CD4-positive, alpha-beta T cell treated with Interleukin-4 for 1 hour (primary cell): ENCODE results near the gene NME5.
"Not testable (repeated sequence)": the region's sequence is repeated elsewhere in the genome, so short reads cannot be mapped to it uniquely, and the experiment has no call there.

Experiments
- DNase-seq, 2 donors: peaks; one replicate each; pipeline ENCODE4 v3.0.0-alpha.2; 2020 to 2022

NME5 gene, protein sequence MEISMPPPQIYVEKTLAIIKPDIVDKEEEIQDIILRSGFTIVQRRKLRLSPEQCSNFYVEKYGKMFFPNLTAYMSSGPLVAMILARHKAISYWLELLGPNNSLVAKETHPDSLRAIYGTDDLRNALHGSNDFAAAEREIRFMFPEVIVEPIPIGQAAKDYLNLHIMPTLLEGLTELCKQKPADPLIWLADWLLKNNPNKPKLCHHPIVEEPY

DNA sequence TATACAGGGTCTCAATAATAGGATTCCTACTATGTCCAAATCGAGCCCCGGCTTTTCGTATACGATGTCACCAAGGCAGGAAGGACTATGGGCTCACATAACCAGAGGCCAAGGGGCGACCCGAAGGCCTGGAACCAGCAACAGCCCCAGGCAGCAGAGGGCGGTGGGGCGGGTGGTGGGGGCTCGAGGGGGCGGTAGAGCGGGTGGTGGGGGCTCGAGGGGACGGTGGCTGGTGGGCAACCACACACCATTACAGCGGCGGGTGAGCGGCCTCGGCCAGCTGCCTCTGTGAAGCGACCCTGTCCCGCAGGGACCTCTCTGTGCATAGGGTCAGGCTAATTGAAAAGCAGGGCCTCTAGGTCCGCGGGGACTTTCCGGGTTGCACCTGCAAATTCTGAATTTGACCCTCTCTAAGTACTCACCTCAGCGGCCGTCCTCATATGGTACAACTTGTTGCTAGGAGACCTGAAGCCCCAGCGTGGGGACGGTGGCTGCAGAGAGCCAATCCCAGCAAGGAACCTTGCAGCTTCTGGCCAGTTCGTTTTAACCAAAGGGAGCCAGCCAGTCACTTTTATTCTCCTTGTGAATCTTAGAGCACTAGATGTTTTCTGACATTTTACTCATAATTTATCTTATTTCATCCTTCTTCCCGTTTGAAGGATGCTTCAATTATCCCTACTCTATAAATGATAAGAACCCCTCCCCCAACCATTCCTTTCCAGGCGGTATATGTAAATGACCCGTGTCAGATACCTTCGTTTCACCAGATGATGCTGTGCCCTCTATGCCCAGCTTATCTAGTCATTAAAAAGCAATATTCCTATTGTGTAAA is at the start of gene NME5:
TSS of gene NME5 (minus strand) at position 480 of the 832 bp plus-strand sequence. CDS start 648 bp downstream, outside the sequence.
- no peak for DNase-seq

DNA sequence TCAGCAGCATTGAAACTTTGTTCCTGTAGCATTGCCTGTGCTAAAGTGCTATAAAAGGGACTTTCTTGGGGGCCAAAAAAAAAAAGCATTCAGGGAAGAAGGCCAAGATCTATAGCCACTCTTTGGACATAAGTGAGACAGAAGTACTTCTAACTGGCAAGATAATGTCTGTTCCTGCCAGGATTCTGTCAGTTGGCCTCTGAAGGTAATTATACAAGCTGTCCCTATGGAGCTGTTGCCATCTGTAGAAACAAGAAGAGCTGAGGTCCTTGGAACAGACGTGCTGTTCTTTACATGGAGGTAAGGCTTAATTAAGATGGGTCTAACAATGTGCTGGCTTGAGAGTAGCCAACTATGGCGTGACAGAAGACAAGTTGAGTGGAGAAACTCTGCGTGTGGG is 49.4 kb upstream of the NME5 start:
- DNase-seq, result no peak

DNA sequence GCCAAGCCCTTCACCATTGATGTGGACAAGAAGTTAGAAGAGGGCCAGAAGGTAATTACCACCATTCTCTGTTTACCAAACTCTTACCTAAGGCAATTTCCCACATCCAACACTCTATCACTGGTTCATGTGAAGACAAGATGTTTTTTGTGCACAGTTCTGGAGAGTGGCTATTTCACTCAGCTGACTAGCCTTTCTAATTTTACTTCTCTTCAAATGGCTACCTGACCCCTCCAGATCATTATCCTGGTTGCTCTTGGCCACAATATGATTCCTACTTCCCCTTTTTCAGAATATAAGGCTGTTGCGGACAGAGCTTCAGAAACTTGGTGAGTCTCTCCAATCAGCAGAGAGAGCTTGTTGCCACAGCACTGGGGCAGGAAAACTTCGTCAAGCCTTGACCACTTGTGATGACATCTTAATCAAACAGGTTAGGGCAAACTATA is 46.8 kb upstream of the NME5 start:
- DNase-seq, result no peak

DNA sequence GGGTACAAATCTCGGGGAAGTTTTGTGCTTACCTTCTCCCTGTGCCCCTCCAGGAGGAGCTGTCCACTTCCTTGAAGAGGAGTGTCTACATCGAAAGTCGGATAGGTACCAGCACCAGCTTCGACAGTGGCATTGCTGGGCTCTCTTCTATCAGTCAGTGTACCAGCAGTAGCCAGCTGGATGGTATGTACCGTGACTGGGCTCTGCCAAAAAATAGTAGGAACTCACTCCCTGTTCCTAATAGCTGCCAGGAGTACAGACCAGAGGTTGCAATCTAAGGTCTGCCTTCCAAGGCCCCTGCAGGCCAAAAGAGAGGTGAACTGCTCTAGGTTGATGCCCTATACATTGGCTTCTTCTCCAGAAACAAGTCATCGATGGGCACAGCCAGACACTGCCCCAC is 43.6 kb upstream of the NME5 start:
- no peak for DNase-seq

DNA sequence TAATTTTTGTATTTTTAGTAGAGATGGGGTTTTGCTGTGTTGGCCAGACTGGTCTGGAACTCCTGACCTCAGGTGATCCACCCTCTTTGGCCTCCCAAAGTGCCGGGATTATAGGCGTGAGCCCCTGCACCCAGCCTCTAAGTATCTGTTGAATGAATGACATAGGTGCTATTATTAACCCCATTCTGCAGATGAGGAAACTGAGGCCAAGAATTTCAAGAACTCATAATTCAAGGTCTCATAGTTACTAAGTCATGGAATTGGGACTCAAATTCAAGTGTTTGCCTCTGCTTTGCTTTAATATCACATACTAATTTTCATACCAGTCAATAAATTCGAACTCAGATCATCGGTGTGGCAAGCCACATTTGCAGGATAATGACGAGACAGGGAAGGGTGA is 41.6 kb upstream of the NME5 start:
- DNase-seq, result no peak

DNA sequence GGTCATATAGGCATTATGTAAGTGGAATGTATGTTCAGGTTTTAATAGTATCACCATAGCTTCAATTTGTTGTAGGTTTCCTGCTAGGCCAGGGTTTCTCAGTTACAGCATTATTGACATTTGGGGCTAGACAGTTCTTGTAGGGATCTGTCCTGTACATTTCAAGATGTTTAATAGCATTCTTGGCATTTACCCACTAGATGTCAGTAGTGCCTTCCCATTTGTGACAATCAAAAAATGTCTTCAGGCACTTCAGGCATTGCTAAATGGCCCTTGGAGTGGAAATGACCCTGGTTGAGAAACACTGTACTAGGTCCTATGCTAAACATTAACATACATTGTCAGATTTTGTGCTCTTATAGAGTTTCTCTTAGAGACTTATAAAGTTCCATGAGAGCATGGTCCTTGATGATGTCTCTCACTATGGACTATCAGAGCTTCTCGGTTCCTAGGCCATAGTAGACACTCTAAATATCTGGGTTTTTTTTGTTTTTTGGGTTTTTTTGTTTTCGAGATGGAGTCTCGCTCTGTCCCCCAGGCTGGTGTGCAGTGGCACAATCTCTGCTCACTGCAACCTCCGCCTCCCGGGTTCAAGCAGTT is 41.1 kb upstream of the NME5 start:
- DNase-seq, result peak in 1 of 2 donors; percentile 61

DNA sequence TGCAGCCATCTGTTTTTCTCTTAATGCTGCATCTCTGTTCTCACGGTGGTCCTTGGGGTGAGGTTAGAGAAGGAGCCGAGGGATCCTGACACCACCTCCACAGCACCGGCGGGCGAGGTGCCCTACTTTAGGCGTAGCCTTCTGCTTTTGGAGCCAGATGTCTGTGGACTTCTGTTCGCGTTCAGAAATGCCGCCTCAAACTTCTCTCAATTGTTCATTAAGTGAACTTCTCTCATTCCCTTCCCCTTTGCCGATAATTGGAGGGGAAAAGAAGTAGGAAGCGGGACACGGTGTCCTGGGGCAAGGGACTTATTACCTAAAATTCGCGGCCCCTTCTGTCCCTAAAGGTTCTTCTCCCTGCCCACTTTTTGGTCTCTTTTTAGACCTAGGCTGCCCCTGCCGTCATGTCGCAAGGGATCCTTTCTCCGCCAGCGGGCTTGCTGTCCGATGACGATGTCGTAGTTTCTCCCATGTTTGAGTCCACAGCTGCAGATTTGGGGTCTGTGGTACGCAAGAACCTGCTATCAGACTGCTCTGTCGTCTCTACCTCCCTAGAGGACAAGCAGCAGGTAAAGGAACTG is 40.1 kb upstream of the NME5 start:
- no peak for DNase-seq

DNA sequence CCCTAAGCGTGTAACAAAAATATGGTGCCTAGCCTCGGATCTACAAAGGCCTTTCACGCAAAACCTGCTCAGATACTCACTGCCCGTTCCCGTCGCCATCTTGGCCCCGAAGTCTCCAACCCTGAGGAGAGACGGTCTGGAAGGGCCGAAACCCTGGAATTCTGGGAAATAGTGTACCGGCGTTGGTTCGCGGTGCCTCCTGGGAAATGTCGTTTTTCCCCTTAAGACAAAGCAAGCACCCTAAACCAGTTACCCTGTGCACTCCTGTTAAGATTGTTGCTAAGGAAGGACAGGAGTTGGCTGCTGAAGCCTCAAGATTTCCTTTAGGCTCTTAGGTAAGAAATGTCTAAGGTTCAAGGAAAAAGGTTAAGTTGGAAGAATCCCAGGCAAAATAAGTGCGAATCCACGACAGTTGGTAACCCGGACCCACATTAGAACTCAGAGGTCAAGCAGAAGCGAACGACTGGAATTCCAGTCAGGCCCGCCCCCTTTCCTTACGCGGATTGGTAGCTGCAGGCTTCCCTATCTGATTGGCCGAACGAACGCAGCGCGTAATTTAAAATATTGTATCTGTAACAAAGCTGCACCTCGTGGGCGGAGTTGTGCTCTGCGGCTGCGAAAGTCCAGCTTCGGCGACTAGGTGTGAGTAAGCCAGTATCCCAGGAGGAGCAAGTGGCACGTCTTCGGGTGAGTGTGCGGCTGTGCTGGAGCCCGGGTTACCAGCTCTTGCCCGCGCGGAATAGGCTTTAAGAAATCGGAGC is 39.5 kb upstream of the NME5 start, which contains the start of the genes BRD8 and KIF20A:
TSS of gene BRD8 (minus strand) at position 115 of the 761 bp plus-strand sequence. CDS start at position 99, 16 bp downstream.
TSS of gene KIF20A (plus strand) at position 597 of the 761 bp plus-strand sequence. CDS start 569 bp downstream, outside the sequence.
- peak; percentile 93 to 94 for DNase-seq

DNA sequence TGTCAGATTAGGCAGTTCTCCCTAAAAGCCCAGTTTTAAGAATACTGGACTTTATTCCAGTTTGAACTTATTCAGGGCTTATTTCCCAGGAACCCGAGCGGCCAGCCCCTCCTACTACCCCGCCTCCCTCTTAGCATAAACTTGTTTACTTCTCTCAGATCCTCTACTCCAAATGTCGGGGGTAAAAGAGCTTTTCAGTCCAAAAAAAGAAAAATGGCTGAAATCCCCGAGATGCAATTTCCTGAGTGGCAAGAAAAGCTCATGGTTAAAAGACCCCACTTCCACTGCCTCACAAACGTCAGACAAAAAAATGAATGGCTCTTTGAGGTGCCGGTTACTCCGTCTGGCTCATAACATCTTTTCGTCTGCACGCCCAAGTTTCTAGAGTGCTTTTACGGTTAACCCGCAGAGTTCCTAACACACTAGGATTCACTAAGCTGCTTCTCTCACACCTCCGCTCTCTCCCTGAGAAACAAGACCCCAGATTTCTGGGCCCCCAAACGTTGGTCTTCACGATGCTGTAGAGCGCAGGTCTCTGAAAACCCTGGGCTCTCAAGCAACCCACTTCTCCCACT is 38.8 kb upstream of the NME5 start:
- peak in 1 of 2 donors; percentile 38 for DNase-seq

DNA sequence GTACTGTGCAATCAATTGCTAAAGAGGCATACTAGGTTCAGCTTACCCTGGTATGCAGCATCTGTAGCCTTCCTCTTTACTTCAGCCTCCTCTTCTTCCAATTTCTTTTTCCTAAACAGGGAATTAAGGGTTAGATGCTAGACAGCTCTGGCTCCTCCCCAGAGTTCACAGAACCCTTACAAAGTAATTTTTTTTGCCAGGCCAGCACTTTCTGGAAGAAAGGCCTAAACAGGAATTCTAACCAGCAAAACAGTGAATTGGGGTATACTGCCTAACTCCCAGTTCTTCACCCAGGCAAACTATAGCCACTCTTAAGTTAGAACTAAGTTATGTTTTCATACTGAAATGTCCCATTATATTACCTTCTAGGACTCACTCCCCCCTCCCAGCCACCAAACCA is 31.1 kb upstream of the NME5 start:
- DNase-seq, result no peak

DNA sequence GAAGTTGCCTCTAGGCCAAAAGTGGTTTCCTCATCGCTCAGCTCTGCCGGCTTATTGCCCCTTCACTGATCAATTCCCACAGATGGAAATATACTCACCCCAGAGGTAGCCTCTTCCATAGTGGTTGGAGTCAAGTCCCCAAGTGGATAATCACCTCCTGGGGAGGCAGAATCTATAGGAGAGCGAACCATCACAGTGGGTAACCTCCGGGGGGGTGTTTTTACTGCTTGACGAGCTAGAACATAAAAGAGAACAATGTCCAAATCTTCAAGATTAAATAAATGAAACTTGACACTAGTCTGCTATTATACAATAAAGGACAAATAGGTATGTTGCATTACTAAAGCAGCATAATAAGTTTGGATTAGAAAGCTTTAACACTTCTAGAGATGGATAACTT is 29.9 kb upstream of the NME5 start:
- no peak for DNase-seq

DNA sequence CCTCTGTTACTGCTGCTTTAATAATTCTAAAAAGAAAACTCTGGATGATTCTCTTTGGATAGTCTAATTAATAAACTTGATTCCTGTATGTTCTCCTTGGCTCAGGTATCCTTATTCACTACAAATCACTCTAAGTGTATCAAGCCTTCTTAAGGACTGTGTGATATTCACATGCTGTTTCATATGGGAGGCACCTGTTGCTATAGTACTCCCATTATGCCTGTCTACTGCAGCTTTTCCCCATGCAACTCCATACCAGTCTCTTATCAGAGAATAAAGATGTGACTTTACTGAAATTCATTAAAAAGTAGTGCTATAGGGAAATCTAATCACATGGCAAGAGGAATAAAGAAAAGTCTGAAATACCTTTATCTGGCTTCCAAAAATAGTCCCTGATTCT is 24.5 kb upstream of the NME5 start:
- no peak for DNase-seq

DNA sequence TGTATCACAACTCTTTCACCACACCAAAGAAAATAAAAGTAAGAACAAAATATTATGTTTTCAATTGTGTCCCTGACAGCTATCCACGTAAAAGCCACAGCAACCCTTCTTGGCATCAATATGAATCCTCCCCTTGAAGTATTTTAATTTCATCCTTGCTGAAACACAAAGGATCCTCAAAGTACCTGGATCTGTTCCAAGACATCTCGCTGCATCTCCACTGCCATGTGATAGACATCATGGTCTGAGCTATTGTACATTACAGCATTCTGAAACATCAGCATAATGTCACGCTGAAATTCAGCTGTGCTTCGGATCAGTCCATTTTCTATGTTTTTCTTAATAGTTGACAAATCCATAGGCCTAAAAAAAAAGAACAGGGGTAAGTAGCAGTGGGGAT is 21.5 kb upstream of the NME5 start:
- DNase-seq, result no peak

DNA sequence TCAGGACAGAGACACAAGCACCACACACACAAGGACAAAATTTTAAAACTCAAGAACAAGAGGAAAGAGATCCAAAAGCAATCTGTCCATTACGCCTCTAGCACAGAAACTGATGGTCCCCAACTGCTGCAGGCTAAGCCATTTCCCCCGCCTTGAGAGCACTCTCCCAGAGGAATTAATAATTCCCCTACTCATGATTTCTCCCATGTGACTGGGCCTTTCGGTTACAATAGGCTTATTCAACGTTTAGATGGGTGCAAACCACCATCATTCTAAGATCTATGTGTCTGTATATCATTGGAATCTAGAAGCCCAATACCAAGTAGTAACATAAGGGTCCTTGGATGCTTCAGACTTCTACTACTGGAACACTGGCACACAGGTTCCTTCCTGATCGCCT is 20.4 kb upstream of the NME5 start:
- no peak for DNase-seq

DNA sequence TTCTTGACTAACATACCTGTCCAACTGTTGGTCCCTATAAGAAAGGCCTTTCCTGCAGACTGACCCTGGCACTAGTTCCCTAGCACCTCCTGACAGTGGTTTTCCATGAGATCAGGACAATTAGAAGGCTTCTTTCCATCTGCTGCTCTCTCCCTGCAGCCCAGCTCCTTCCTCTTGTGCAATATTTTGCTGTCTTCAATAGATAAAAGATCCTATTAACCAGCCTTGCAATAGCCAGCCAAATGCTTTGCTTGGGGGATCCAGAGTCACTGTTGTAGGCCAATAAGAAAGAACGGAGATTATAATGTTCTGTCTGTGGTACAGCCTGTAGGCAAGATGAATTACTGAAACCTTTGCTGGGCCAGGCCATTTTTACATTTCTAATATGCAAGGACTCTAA is 18.4 kb upstream of the NME5 start:
- no peak for DNase-seq

DNA sequence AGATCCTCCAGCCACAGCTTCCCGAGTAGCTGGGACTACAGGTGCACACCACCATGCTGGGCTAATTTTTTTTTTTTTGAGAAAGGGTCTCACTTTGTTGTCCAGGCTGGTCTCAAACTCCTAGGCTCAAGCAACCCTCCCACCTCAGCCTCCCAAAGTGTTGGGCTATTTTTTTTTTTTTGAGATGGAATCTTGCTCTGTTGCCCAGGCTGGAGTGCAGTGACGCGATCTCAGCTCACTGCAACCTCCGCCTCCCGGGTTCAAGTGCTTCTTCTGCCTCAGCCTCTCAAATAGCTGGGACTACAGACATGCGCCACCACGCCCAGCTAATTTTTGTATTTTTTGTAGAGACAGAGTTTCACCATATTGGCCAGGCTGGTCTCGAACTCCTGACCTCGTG is 16.7 kb upstream of the NME5 start:
- DNase-seq, result not testable (repeated sequence)

DNA sequence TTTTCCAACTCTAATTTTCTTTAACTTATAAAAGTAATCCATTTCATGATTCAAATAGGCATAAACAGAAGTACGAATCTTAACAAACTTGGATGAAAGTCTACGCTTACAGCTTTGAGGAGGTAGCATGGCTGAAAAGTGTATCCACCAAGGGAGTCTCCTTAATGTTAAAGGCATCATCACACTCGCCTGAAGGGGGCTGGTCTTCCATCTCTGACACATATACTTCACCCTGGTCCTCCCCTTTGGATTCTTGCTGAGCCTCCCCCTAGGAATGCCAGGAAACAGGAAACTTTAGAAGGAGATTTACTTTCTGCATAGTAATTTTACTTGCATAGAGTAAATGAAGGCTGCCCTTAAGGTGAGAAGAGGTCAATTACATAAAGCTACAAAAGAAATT is 10.3 kb upstream of the NME5 start:
- DNase-seq, result no peak

DNA sequence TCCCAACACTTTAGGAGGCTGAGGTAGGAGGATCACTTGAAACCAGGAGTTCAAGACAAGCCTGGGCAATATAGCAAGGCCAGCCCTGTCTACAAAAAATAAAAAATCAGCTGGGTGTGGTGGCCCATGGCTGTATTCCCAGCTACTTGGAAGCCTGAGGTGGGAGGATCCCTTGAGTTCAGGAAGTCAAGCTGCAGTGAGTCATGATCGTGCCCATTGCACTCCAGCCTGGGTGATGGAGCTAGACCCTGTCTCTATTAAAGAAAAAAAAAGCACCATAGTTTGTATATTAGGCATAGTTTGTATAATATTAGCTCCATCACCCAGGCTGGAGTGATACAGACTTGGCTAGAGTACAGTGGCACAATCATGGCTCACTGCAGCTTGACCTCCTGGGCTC is 9.6 kb upstream of the NME5 start:
- no peak for DNase-seq

DNA sequence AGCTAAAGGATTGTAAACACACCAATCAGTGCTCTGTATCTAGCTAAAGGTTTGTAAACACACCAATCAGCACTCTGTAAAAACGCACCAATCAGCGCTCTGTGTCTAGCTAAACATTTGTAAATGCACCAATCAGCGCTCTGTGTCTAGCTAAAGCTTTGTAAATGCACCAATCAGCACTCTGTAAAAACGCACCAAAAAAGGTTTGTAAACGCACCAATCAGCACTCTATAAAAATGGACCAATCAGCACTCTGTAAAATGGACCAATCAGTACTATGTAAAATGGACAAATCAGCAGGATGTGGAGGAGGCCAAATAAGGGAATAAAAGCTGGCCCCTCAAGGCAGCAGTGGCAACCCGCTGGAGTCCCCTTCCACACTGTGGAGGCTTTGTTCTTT is 4.3 kb upstream of the NME5 start:
- not testable (repeated sequence) for DNase-seq

DNA sequence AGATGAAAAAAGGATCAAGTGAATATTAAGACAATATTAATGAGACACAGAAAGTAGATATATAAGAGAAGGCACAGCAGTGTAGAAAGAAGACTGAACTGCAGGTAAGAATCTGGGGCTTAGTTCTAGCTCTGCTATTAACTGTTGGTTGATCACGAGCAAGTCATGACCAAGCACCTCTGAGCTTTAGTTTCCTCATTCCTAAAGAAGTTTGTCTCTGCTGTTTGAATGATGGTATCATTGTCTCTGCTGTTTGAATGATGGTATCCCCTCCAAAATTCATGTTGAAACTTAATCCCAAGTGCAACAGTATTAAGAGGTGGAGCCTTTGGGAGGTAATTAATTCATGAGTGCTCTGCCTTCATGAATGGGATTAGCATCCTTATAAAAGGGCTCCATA is 2.5 kb upstream of the NME5 start:
- no peak for DNase-seq

DNA sequence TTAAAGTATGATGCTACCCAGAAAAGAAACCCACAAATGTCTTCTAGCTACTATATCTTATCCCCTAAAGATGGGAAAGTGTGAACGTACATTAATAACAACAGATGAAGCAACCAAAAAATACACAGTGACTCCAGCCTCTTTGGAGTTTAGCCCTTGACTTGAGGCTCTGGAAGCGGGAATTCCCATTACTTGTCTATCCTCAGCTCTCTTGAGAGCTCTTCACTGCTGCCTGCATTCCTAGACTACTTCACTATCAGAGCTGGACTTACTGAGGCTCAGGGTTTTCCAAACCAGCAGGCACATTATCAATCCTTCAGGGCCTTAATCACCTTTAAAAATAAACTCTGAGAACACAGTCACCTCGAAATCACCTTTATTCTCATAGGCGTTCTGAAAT is 1.0 kb upstream of the NME5 start:
- no peak for DNase-seq

DNA sequence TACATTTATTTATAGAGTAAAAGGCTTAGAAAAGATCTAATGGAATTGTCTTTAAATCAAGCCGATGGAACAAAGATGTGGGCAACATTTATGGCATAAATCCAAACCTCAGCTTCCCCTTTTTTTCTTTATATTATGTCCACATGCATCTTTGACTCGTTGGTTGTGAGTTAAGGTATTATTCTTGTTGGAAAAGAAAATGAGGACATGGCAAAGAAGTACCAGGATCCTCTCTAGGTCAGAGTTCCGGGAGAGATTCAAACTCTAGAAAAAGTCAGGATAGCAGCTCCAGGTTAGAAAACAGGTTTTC is 508 bp upstream of the NME5 start:
- DNase-seq, result no peak

DNA sequence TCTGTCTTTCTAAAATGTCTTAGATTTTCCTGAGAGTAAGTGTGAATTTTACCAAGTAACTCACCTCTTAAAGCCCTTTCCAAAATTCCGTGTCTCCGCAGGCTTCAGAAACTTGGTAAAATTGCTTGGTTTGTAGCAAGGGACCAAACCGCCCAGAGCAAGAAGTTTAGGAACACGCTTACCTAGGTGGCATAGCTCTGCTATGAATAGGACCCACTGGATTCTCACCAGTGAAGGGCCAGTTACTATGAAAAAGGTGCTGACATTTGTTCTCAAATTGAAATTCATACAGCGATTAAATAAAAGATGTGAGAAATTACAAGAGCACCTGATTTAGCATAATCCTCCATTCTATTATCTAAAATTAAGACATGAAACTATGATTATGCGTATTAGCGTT is 6.7 kb downstream of the NME5 start:
- DNase-seq, result no peak
